PC-9 (cell line): ENCODE data around the gene TPX2. TPM values are rescaled to one million over a fixed set of nuclear protein-coding genes. Genes with fewer than 3 reads are reported as not detected.

Source experiments
- BruUV-seq: library from RNA; stranded (reverse); fragments of 400-500 nt; replicated peaks from 2 replicates; lab custom pipeline; 2021; lab: Mats Ljungman, UMichigan
- CTCF ChIA-PET: fragments of 300-600 bp; sonication (Branson Sonifier 250); formaldehyde crosslinking; loops from one replicate; lab custom pipeline; 2022; ENCODE audit warnings: antibody characterized with exemption; lab: Charles Lee
- POLR2A ChIA-PET: fragments of 300-600 bp; sonication (Branson Sonifier 250); formaldehyde crosslinking; loops from one replicate; lab custom pipeline; 2022; ENCODE audit warnings: antibody characterized with exemption; ENCODE audit not compliant: unreplicated experiment; lab: Charles Lee
- DNase-seq, 2 experiments: peaks; one replicate each; pipeline versions ENCODE4 v3.0.0 to v3.0.0-alpha.2; 2015 to 2022; ENCODE audit warnings: mixed read lengths in 1 of 2
- H2AFZ ChIP-seq: fragments of 200-600 bp; sonication (generic); 2 replicates; pipeline ENCODE4 v1.8.1; 2017; ENCODE audit warnings: antibody characterized with exemption
- H3F3A ChIP-seq: fragments of 200-600 bp; sonication (generic); 2 replicates; pipeline ENCODE4 v1.8.1; 2017; ENCODE audit warnings: antibody characterized with exemption, mild to moderate bottlenecking, low read depth; ENCODE audit not compliant: insufficient read depth
- H3K27ac ChIP-seq: fragments of 200-600 bp; sonication (generic); 2 replicates; pipeline ENCODE4 v1.6.1; 2016; ENCODE audit warnings: mixed run types
- H3K27me3 ChIP-seq: fragments of 200-600 bp; sonication (generic); 2 replicates; pipeline ENCODE4 v1.6.1; 2016; ENCODE audit warnings: low read depth, mixed run types; ENCODE audit not compliant: insufficient read depth
- H3K36me3 ChIP-seq: fragments of 200-600 bp; sonication (generic); 2 replicates; pipeline ENCODE4 v1.6.1; 2016; ENCODE audit warnings: low read depth, mixed run types
- H3K4me1 ChIP-seq: fragments of 200-600 bp; sonication (generic); replicated peaks from 2 replicates; pipeline ENCODE4 v1.6.1; 2016; ENCODE audit warnings: mixed run types; ENCODE audit not compliant: insufficient read depth
- H3K4me2 ChIP-seq: fragments of 200-600 bp; sonication (generic); 2 replicates; pipeline ENCODE4 v1.6.1; 2017; ENCODE audit warnings: mixed run types
- H3K4me3 ChIP-seq: fragments of 200-600 bp; sonication (generic); 2 replicates; pipeline ENCODE4 v1.6.1; 2016; ENCODE audit warnings: mixed run types
- H3K79me2 ChIP-seq: fragments of 200-600 bp; sonication (generic); 2 replicates; pipeline ENCODE4 v1.6.1; 2017; ENCODE audit warnings: low read depth, mixed run types
- H3K9me2 ChIP-seq: fragments of 200-600 bp; sonication (generic); 2 replicates; pipeline ENCODE4 v1.8.1; 2017; ENCODE audit warnings: mild to moderate bottlenecking; ENCODE audit not compliant: insufficient read depth
- H3K9me3 ChIP-seq: fragments of 200-600 bp; sonication (generic); 2 replicates; pipeline ENCODE4 v1.8.1; 2016; ENCODE audit warnings: low read depth; ENCODE audit not compliant: insufficient read depth
- H4K20me1 ChIP-seq: fragments of 200-600 bp; sonication (generic); 2 replicates; pipeline ENCODE4 v1.8.1; 2017; ENCODE audit not compliant: insufficient read depth
- CTCF ChIP-seq: fragments of 200-600 bp; sonication (generic); conservative IDR thresholded peaks from 2 replicates; pipeline ENCODE4 v1.6.1; 2017; ENCODE audit warnings: mixed run types, antibody characterized with exemption, mild to moderate bottlenecking, moderate library complexity
- EZH2 ChIP-seq: fragments of 200-600 bp; sonication (generic); IDR thresholded peaks from 2 replicates; pipeline ENCODE4 v1.8.0; 2017; ENCODE audit warnings: antibody characterized with exemption, low read depth
- intact Hi-C: fragments of 100-400 bp; cut with micrococcal nuclease; formaldehyde crosslinking; loops from one replicate; pipeline ENCODE4 v1.10.0; 2022; ENCODE audit not compliant: unreplicated experiment
- total RNA-seq: library from RNA; stranded (reverse); gene quantifications from 2 replicates; pipeline ENCODE4 v1.2.3, GENCODE V29; 2021

Gene TPX2
- total RNA-seq, 1 experiment from 2014 or later = 164 TPM

GRCh38 chr20:31704225-31705119 is 34.6 kb upstream of the TPX2 start:
- TF ChIP-seq EZH2 (no peak), CTCF (no peak)
- intact Hi-C loops = loop anchor here (1.0 to 2.0 kb wide), 3 partner anchors 8 to 26 kb away; no protein-coding TSS in a partner anchor
- peak; percentile 92 to 98 for DNase-seq
- peak overlapping the region; percentile 29; the same call in 1 of the 2 replicates for H3K4me3 ChIP-seq
- TSS peak; percentile 66 for BruUV-seq
- ChIA-PET POLR2A (interaction anchor here (0.6 to 1.8 kb wide), 13 partner anchors 9 to 144 kb away, joined by 3 to 43 read pairs (median 6); partner anchors contain the start of gene BCL2L1), CTCF (interaction anchor here (0.6 to 2.9 kb wide), 5 partner anchors 8 to 935 kb away, joined by 4 to 34 read pairs (median 9); partner anchors contain the start of gene BCL2L1)
- peaks cover 96% of the 10 kb centered on the region for H3K79me2 ChIP-seq
- H3K27me3 ChIP-seq = no peaks in the 10 kb centered on the region
- no peaks in the 10 kb centered on the region for H3K9me3 ChIP-seq
- H3F3A ChIP-seq = peaks cover 91% of the 10 kb centered on the region
- peaks cover 90% of the 10 kb centered on the region for H3K4me1 ChIP-seq
- no peak overlapping the region for H2AFZ ChIP-seq
- H3K36me3 ChIP-seq = peaks cover 50% of the 10 kb centered on the region
- peak overlapping the region; percentile 95 for H3K27ac ChIP-seq
- no peaks in the 10 kb centered on the region for H4K20me1 ChIP-seq
- H3K4me2 ChIP-seq = peak overlapping the region; percentile 73
- no peaks in the 10 kb centered on the region for H3K9me2 ChIP-seq

DNA sequence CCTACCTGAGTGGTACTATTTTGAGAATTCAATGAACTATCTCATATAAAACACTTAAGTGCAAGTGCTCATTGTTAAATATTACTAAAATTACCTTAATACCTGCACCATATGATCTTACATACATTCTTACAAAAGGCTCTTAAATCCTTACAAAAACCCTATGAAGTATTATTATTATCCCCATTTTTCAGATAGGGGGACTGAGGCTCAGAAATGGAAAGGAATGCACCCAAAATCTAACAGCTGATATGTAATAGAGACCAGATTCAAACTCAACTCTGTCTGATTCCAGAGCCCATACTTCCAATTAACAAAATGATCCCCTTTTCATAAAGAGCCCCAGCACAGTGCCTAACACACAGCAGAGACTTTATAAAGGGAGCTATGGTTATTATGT is 33.9 kb upstream of the TPX2 start:
- CTCF ChIA-PET = interaction anchor here (0.6 to 2.9 kb wide), 5 partner anchors 9 to 934 kb away, joined by 4 to 34 read pairs (median 9); partner anchors contain the start of gene BCL2L1
- TF ChIP-seq CTCF (no peak), EZH2 (no peak)
- Histone ChIP-seq H3K4me3 (peak overlapping the region; percentile 29; the same call in 1 of the 2 replicates), H3K36me3 (peaks cover 48% of the 10 kb centered on the region), H4K20me1 (no peaks in the 10 kb centered on the region), H2AFZ (no peak overlapping the region), H3F3A (peaks cover 89% of the 10 kb centered on the region), H3K79me2 (peaks cover 96% of the 10 kb centered on the region), H3K9me3 (no peaks in the 10 kb centered on the region), H3K27me3 (no peaks in the 10 kb centered on the region), H3K27ac (peak overlapping the region; percentile 95), H3K4me2 (peak overlapping the region; percentile 73), H3K4me1 (peaks cover 88% of the 10 kb centered on the region), H3K9me2 (no peaks in the 10 kb centered on the region)
- no peak for DNase-seq
- POLR2A ChIA-PET = interaction anchor here (0.6 to 1.8 kb wide), 8 partner anchors 8 to 138 kb away, joined by 3 to 43 read pairs (median 11); partner anchors contain the start of gene BCL2L1
- intact Hi-C loops = loop anchor here (2.0 kb wide), 1 partner anchor 26 kb away; no protein-coding TSS in a partner anchor
- no TSS peak for BruUV-seq
